Head of caudate nucleus (tissue), 42 donors: Measurements from ENCODE around the gene REV1.
A peak's percentile ranks its signal among the peaks of the same experiment; 100 is the strongest.
"Not testable (repeated sequence)": the region's sequence is repeated elsewhere in the genome, so short reads cannot be mapped to it uniquely, and the experiment has no call there.

Experiments
- DNase-seq, 42 donors: peaks; one replicate each; pipeline versions ENCODE4 v3.0.0 to v3.0.0-alpha.2; 2020 to 2021; ENCODE audit warnings: mixed read lengths in 7 of 42
- intact Hi-C: fragments of 100-400 bp; cut with DNase I; formaldehyde crosslinking; loops from one replicate; pipeline ENCODE4 v1.15.0; 2022

Gene REV1

GRCh38 chr2:99380376-99381010 is 109.3 kb downstream of the REV1 start:
- DNase-seq, result no peak
- intact Hi-C loops, result no loop called here

DNA sequence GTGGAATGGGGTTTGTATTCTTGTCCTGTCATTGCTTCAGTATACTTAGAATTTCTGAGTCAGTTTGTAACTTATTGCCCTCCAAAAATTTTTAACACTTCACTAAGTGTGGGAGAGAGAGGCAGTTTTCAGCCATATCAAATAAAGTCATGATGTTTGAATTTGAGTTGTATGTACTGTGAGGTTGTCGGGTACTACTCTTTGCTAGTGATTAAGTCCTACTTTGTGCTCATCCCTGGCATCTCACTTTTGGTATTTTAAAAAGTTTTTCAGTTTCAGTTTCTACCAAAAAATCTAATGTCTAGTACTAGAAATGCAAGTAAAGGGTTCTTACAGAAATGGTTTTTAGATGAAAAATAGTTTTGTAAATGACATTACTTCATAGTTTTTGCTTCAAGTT is 111.9 kb downstream of the REV1 start:
- intact Hi-C loops, result no loop called here
- DNase-seq, result no peak

- intact Hi-C loops, result no loop called here
- DNase-seq, result no peak
These were observed 113.5 kb downstream of the REV1 start for GRCh38 chr2:99376254-99376864.

DNA sequence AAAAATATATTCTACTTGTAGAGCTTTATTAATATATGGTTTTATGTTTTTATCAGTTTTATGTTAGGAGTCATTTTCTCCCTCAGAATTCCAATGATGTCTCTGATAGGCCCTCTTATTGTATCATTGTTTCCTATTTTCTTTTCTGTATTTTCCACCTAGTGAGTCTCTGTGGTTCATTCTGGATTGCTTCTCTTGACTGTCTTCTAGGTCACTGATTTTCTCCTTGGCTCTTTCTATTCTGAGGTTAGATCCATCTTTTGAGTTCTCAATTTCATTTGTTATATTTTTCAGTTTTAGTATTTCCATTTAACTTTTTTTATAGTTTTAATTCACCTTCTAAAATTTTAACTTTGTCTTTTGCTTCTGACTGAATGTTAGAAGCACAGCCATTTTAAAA is 115.1 kb downstream of the REV1 start:
- intact Hi-C loops, result no loop called here
- no peak for DNase-seq

DNA sequence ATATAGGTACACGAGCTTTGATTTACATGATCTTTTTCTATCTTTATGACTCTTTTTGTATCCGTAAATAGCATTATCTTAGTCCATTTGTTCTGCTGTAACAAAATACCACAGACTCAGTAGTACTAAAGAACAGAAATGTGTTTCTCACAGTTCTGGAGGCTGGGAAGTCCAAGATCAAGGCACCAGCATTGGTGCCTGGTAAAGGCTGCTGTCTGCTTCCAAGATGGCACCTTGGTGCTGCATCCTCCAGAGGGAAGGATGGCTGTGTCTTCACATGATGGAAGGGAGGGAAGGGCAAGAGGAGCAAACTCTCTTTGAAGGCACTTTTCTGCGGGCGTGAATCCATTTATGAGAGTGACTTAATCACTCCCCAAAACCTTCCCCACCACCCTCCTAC is 116.7 kb downstream of the REV1 start:
- intact Hi-C loops, result no loop called here
- DNase-seq, result no peak

GRCh38 chr2:99368854-99369253 is 121.0 kb downstream of the REV1 start:
- intact Hi-C loops, DNase-seq: not testable (repeated sequence)

- intact Hi-C loops, result no loop called here
- DNase-seq, result peak in 16 of 42 donors; percentile 4 to 63 (median 20)
These were observed 124.2 kb downstream of the REV1 start for GRCh38 chr2:99365661-99366060.

GRCh38 chr2:99356853-99357252 is 133.0 kb downstream of the REV1 start:
- no peak for DNase-seq
- intact Hi-C loops, result no loop called here

- DNase-seq, intact Hi-C loops: not testable (repeated sequence)
These were observed 135.0 kb downstream of the REV1 start for GRCh38 chr2:99354825-99355224.

DNA sequence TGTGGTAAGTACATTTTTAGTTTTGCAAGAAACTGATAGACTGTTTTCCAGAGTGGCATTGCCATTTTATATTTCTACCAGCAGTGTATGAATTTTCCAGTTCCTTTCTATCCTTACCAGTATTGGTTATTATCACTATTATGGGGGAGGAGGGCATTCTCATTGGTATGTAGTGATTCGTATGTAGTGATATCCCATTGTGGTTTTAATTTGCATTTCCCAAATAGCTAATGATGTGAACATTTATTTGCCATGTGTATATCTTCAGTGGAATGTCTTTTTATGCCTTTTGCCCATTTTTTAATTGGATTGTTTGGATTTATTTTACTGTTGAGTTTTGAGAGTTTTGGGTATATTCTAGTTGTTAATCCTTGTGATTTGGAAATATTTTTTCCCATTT is 135.7 kb downstream of the REV1 start:
- intact Hi-C loops, result no loop called here
- DNase-seq, result no peak
